HCT116 (cell line): ENCODE data around the gene FIBCD1. TPM values are rescaled to one million over a fixed set of nuclear protein-coding genes. Genes with fewer than 3 reads are reported as not detected.

Experiments
- ATAC-seq: fragments of 200-7000 bp; cut with Tn5 transposase; 2 replicates; pipeline ENCODE4 v1.9.1; 2020; ENCODE audit warnings: mild to moderate bottlenecking, moderate library complexity
- BruUV-seq: library from RNA; stranded (reverse); fragments of 400-500 nt; replicated peaks from 2 replicates; lab custom pipeline; 2021; lab: Mats Ljungman, UMichigan
- CTCF ChIA-PET: fragments of 300-600 bp; sonication (Branson Sonifier 250); formaldehyde crosslinking; loops from one replicate; lab custom pipeline; 2021; ENCODE audit warnings: antibody characterized with exemption; lab: Charles Lee
- POLR2A ChIA-PET: fragments of 300-600, 350-600 bp; sonication (Branson Sonifier 250); formaldehyde crosslinking; loops from one replicate; lab custom pipeline; 2021; ENCODE audit warnings: antibody characterized with exemption; lab: Charles Lee
- RAD21 ChIA-PET, 2 experiments: fragments of 300-600 bp; sonication (Branson Sonifier 250); formaldehyde crosslinking; loops; one replicate each; lab custom pipeline; 2023; ENCODE audit warnings: low total read pairs in 2 of 2; ENCODE audit not compliant: uncharacterized antibody in 2 of 2, unreplicated experiment in 2 of 2, low non-redundant PET in 1 of 2; lab: Charles Lee
- DNase-seq: peaks from one replicate; pipeline ENCODE4 v3.0.0-alpha.2; 2010; ENCODE audit warnings: low read depth, low spot score
- H2AFZ ChIP-seq: fragments of 200-600 bp; shearing (Covaris generic), sonication (generic); 2 replicates; pipeline ENCODE4 v1.6.1; 2017; ENCODE audit warnings: low read depth, mixed run types, mixed read lengths, antibody characterized with exemption, low read length; ENCODE audit not compliant: poor library complexity, severe bottlenecking
- H3K27ac ChIP-seq: 2 replicates; pipeline ENCODE4 v1.5.1; 2012; ENCODE audit warnings: low read depth, low read length
- H3K27me3 ChIP-seq: fragments of 200-600 bp; sonication (generic); 2 replicates; pipeline ENCODE4 v1.6.1; 2016; ENCODE audit warnings: mixed run types, low read length, mixed read lengths; ENCODE audit not compliant: insufficient read depth
- H3K36me3 ChIP-seq, 2 experiments: fragments of 200-500 bp in 1 of 2; fragments of 200-600 bp in 1 of 2; sonication (Bioruptor generic) in 1 of 2; sonication (generic) in 1 of 2; 2 replicates each; pipeline versions ENCODE4 v1.5.1 to v1.6.1; 2014 to 2016; ENCODE audit warnings: low read length in 2 of 2, inconsistent platforms in 1 of 2, mixed read lengths in 1 of 2, mixed run types in 1 of 2; ENCODE audit not compliant: insufficient read depth in 2 of 2, control insufficient read depth in 1 of 2
- H3K4me1 ChIP-seq, 2 experiments: fragments of 200-600 bp in 1 of 2; sonication (generic) in 1 of 2; 2 replicates each; pipeline versions ENCODE4 v1.5.1 to v1.6.1; 2012 to 2017; ENCODE audit warnings: low read length in 2 of 2, inconsistent platforms in 1 of 2, mild to moderate bottlenecking in 1 of 2, mixed read lengths in 1 of 2, mixed run types in 1 of 2, moderate library complexity in 1 of 2; ENCODE audit not compliant: insufficient read depth in 2 of 2, control insufficient read depth in 1 of 2
- H3K4me2 ChIP-seq: fragments of 200-600 bp; sonication (generic); 2 replicates; pipeline ENCODE4 v1.6.1; 2017; ENCODE audit warnings: mixed run types, low read length, mixed read lengths
- H3K4me3 ChIP-seq, 2 experiments: fragments of 200-600 bp in 1 of 2; sonication (generic) in 1 of 2; replicated peaks in 1 of 2; 2 replicates each; pipeline ENCODE4 v1.5.1; 2011 to 2016; ENCODE audit warnings: low read length in 2 of 2, control low read depth in 1 of 2, low read depth in 1 of 2, mild to moderate bottlenecking in 1 of 2, mixed read lengths in 1 of 2, mixed run types in 1 of 2
- H3K79me2 ChIP-seq: fragments of 200-600 bp; sonication (generic); 2 replicates; pipeline ENCODE4 v1.6.1; 2017; ENCODE audit warnings: mild to moderate bottlenecking, mixed run types, low read length, moderate library complexity, mixed read lengths; ENCODE audit not compliant: insufficient read depth
- H3K9ac ChIP-seq: fragments of 200-600 bp; sonication (generic); 2 replicates; pipeline ENCODE4 v1.6.1; 2016; ENCODE audit warnings: low read length, mixed read lengths
- H3K9me2 ChIP-seq: fragments of 200-600 bp; sonication (generic), shearing (Covaris generic); 2 replicates; pipeline ENCODE4 v1.6.1; 2017; ENCODE audit warnings: mixed run types, mild to moderate bottlenecking, moderate library complexity; ENCODE audit not compliant: insufficient read depth
- H3K9me3 ChIP-seq, 2 experiments: fragments of 200-500 bp in 1 of 2; fragments of 200-600 bp in 1 of 2; sonication (Bioruptor generic) in 1 of 2; sonication (generic) in 1 of 2; 2 replicates each; pipeline ENCODE4 v1.6.1; 2014 to 2017; ENCODE audit warnings: low read length in 2 of 2, mixed read lengths in 2 of 2, inconsistent platforms in 1 of 2, low read depth in 1 of 2, mild to moderate bottlenecking in 1 of 2, mixed run types in 1 of 2, moderate library complexity in 1 of 2; ENCODE audit not compliant: control insufficient read depth in 1 of 2, insufficient read depth in 1 of 2
- H4K20me1 ChIP-seq: fragments of 200-600 bp; sonication (generic), shearing (Covaris generic); 2 replicates; pipeline ENCODE4 v1.6.1; 2017; ENCODE audit warnings: mixed run types, mild to moderate bottlenecking, moderate library complexity; ENCODE audit not compliant: insufficient read depth
- EZH2 ChIP-seq: fragments of 200-600 bp; sonication (generic); IDR thresholded peaks from 2 replicates; pipeline ENCODE4 v1.6.1; 2017; ENCODE audit warnings: antibody characterized with exemption, mixed run types
- EZH2phosphoT487 ChIP-seq: fragments of 200-600 bp; IDR thresholded peaks from 2 replicates; pipeline ENCODE4 v1.6.1; 2018; ENCODE audit warnings: antibody characterized with exemption, borderline replicate concordance
- FOSL1 ChIP-seq: IDR thresholded peaks from 2 replicates; pipeline ENCODE4 v1.6.1; 2012; ENCODE audit warnings: low read depth
- JUND ChIP-seq: IDR thresholded peaks from 2 replicates; pipeline ENCODE4 v1.6.1; 2012
- POLR2A ChIP-seq: IDR thresholded peaks from 2 replicates; pipeline ENCODE4 v1.7.0; 2011; ENCODE audit warnings: borderline replicate concordance; ENCODE audit not compliant: insufficient read depth, insufficient read length; ENCODE audit errors: extremely low read depth
- SIN3A ChIP-seq: IDR thresholded peaks from 2 replicates; pipeline ENCODE4 v1.6.1; 2012; ENCODE audit warnings: low read depth
- SRF ChIP-seq: IDR thresholded peaks from 2 replicates; pipeline ENCODE4 v1.6.1; 2012; ENCODE audit warnings: low read depth
- TCF7L2 ChIP-seq: IDR thresholded peaks from 2 replicates; pipeline ENCODE4 v1.7.0; 2011; ENCODE audit warnings: borderline replicate concordance, inconsistent platforms; ENCODE audit not compliant: insufficient read depth, insufficient read length; ENCODE audit errors: extremely low read depth
- ZFX ChIP-seq: fragments of 450-650 bp; IDR thresholded peaks from 2 replicates; pipeline ENCODE4 v1.6.1; 2017
- ZNF274 ChIP-seq: fragments of 200-500 bp; sonication (Bioruptor generic); IDR thresholded peaks from 2 replicates; pipeline ENCODE4 v1.6.1; 2014; ENCODE audit warnings: mild to moderate bottlenecking, low read depth, low read length, inconsistent platforms
- intact Hi-C: fragments of 100-400 bp; cut with micrococcal nuclease; formaldehyde crosslinking; loops from 2 replicates; pipeline ENCODE4 v1.10.0; 2022
- total RNA-seq: library from RNA; stranded (reverse); gene quantifications from one replicate; pipeline ENCODE4 v1.2.1, GENCODE V29; 2021; ENCODE audit not compliant: unreplicated experiment
- TF ChIP-seq, protein P1 (sequence below): IDR thresholded peaks from 2 replicates; pipeline ENCODE4 v1.6.1; 2012
- TF ChIP-seq, protein P2 (sequence below), 3 experiments: fragments of 200-600 bp in 1 of 3; sonication (generic) in 1 of 3; IDR thresholded peaks in 2 of 3; conservative IDR thresholded peaks in 1 of 3; 2 replicates each; pipeline ENCODE4 v1.5.1; 2012 to 2017; ENCODE audit warnings: low read depth in 2 of 3, low read length in 2 of 3, antibody characterized with exemption in 1 of 3, borderline replicate concordance in 1 of 3, control low read depth in 1 of 3, mild to moderate bottlenecking in 1 of 3, mixed read lengths in 1 of 3, mixed run types in 1 of 3, moderate library complexity in 1 of 3; ENCODE audit not compliant: insufficient read depth in 1 of 3
- TF ChIP-seq, protein P3 (sequence below): IDR thresholded peaks from 2 replicates; pipeline ENCODE4 v1.6.1; 2012

FIBCD1 gene
- total RNA-seq, 1 experiment from 2014 or later = 26.1 TPM

DNA sequence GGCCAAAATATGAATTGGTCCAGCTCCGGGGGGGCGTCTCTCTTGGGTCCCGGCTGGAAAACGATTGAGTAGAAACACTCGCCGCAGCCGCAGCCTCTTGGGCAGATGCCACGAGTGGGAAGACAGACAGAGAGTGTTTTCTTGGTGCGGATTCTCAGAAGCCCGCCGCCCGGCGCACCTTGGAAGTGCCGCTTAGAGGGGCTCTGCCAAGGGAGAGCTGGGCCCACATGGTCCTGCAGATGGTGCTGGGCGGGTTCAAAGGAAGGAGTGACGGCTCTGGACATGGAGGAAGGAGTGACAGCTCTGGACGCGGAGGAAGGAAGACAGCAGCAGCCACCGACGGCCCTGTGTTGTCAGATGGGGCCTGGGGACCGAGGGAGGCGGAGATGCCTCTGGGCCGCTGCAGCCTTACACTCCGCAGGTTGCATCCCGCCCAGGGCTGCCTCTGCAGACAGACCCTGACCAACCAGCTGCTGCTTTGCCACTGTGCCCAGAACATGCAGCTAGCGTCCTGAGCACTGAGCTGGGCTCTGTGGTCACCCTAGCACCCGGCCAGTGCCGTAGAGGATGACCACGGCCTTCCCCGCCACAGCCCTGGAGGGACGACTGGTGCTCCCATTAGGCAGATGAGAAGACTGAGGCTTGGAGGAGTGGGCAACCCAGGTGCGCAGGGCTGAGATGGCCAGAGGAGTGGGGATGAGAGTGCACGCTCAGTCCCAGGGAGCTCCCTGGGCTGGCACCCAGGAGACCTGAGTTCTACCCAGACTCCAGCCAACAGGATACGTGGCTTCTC is 21.7 kb downstream of the FIBCD1 start:
- Histone ChIP-seq H3K4me3 (no peak overlapping the region), H3K36me3 (no peaks in the 10 kb centered on the region), H4K20me1 (no peaks in the 10 kb centered on the region), H3K27ac (no peak overlapping the region), H3K4me2 (no peak overlapping the region), H3K79me2 (no peaks in the 10 kb centered on the region), H2AFZ (no peak overlapping the region), H3K9me2 (no peaks in the 10 kb centered on the region), H3K27me3 (no peaks in the 10 kb centered on the region), H3K4me1 (no peaks in the 10 kb centered on the region), H3K9me3 (no peaks in the 10 kb centered on the region), H3K9ac (no peak overlapping the region)
- BruUV-seq = no TSS peak
- RAD21 ChIA-PET = no interaction called here
- CTCF ChIA-PET = no interaction called here
- intact Hi-C loops = no loop called here
- POLR2A ChIA-PET = interaction anchor here (1.0 to 1.4 kb wide), 2 partner anchors 11 to 17 kb away, joined by 3 read pairs; no protein-coding TSS in a partner anchor
- DNase-seq (no peak), ATAC-seq (no peak)
- TF ChIP-seq SRF (no peak), POLR2A (no peak), EZH2 (no peak), TCF7L2 (no peak), JUND (no peak), SIN3A (no peak), ZFX (no peak), EZH2phosphoT487 (no peak), FOSL1 (no peak), ZNF274 (no peak)
- TF ChIP-seq, protein P1, sequence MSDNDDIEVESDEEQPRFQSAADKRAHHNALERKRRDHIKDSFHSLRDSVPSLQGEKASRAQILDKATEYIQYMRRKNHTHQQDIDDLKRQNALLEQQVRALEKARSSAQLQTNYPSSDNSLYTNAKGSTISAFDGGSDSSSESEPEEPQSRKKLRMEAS = no peak
- TF ChIP-seq, protein P2, sequence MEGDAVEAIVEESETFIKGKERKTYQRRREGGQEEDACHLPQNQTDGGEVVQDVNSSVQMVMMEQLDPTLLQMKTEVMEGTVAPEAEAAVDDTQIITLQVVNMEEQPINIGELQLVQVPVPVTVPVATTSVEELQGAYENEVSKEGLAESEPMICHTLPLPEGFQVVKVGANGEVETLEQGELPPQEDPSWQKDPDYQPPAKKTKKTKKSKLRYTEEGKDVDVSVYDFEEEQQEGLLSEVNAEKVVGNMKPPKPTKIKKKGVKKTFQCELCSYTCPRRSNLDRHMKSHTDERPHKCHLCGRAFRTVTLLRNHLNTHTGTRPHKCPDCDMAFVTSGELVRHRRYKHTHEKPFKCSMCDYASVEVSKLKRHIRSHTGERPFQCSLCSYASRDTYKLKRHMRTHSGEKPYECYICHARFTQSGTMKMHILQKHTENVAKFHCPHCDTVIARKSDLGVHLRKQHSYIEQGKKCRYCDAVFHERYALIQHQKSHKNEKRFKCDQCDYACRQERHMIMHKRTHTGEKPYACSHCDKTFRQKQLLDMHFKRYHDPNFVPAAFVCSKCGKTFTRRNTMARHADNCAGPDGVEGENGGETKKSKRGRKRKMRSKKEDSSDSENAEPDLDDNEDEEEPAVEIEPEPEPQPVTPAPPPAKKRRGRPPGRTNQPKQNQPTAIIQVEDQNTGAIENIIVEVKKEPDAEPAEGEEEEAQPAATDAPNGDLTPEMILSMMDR (IDR thresholded peaks at IDR 0.05 in 2 of 3, conservative IDR thresholded peaks at IDR 0.05 in 1 of 3; ENCODE audit: borderline replicate concordance in 1 of 3, insufficient read depth in 1 of 3, low read depth in 2 of 3, low read length in 2 of 3) = no peak
- TF ChIP-seq, protein P3, sequence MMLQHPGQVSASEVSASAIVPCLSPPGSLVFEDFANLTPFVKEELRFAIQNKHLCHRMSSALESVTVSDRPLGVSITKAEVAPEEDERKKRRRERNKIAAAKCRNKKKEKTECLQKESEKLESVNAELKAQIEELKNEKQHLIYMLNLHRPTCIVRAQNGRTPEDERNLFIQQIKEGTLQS = no peak
